ENCODE results near the gene FOXF1. TPM values are rescaled to one million over a fixed set of nuclear protein-coding genes. Genes with fewer than 3 reads are reported as not detected.

The FOXF1 gene
- total RNA-seq, 1 donor from 2014 or later: 0.33 TPM

DNA sequence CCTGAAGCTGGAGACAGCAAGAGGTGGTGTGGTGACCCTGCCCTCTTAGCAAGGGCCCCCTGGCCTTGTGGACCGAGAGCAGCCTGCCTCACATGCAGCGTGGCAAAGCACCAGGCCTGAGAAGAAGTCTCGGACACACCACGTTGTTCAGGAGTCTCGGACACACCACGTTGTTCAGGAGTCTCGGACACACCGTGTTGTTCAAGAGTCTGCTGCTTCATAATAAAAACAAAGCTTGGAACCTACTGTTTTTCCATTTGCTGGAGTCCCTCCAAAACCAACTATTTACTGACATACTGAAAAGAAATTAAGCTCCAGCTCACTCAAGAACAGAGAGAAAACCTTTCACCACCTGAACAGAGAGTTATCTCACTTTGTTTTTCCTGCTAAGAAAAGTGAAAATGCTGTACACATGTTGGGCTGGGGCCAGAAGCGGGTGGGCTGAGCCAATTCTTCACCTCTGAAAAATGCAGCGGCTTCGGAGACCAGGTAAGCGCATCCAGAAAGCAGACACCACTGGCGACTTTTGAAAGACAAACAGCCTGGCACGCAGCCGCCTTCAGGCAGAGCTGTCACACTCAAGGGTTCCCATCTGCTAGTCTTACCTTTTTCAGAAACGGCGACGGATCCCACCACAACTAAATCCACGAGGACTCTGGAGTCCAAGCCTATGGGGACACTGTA is 35.8 kb downstream of the FOXF1 start:
- H3K9me3 ChIP-seq (replicated peaks): no peaks in the 10 kb centered on the region
- TF ChIP-seq, protein P1, sequence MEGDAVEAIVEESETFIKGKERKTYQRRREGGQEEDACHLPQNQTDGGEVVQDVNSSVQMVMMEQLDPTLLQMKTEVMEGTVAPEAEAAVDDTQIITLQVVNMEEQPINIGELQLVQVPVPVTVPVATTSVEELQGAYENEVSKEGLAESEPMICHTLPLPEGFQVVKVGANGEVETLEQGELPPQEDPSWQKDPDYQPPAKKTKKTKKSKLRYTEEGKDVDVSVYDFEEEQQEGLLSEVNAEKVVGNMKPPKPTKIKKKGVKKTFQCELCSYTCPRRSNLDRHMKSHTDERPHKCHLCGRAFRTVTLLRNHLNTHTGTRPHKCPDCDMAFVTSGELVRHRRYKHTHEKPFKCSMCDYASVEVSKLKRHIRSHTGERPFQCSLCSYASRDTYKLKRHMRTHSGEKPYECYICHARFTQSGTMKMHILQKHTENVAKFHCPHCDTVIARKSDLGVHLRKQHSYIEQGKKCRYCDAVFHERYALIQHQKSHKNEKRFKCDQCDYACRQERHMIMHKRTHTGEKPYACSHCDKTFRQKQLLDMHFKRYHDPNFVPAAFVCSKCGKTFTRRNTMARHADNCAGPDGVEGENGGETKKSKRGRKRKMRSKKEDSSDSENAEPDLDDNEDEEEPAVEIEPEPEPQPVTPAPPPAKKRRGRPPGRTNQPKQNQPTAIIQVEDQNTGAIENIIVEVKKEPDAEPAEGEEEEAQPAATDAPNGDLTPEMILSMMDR (IDR thresholded peaks at IDR 0.05; ENCODE audit: borderline replicate concordance): no peak
- H3K36me3 ChIP-seq: peaks cover 80% of the 10 kb centered on the region
- DNase-seq: no peak
- no peak overlapping the region for H3K4me3 ChIP-seq
- intact Hi-C loops (cut with micrococcal nuclease): no loop called here
- H3K27ac ChIP-seq (replicated peaks): no peak overlapping the region
- H3K27me3 ChIP-seq (ENCODE audit: low read depth): no peaks in the 10 kb centered on the region
- peaks cover 23% of the 10 kb centered on the region for H3K4me1 ChIP-seq

GRCh38 chr16:86546638-86547013 is 36.3 kb downstream of the FOXF1 start:
- no peak for DNase-seq
- peaks cover 77% of the 10 kb centered on the region for H3K36me3 ChIP-seq
- no peak overlapping the region for H3K4me3 ChIP-seq
- no peak overlapping the region for H3K27ac ChIP-seq (replicated peaks)
- TF ChIP-seq, protein P1 (IDR thresholded peaks at IDR 0.05; ENCODE audit: borderline replicate concordance): no peak
- H3K9me3 ChIP-seq (replicated peaks): no peaks in the 10 kb centered on the region
- intact Hi-C loops (cut with micrococcal nuclease): no loop called here
- no peaks in the 10 kb centered on the region for H3K27me3 ChIP-seq (ENCODE audit: low read depth)
- H3K4me1 ChIP-seq: peaks cover 23% of the 10 kb centered on the region

GRCh38 chr16:86547286-86547685 is 37.0 kb downstream of the FOXF1 start:
- intact Hi-C loops (cut with micrococcal nuclease): no loop called here
- no peak for DNase-seq
- H3K27me3 ChIP-seq (ENCODE audit: low read depth): no peaks in the 10 kb centered on the region
- peaks cover 75% of the 10 kb centered on the region for H3K36me3 ChIP-seq
- H3K27ac ChIP-seq (replicated peaks): no peak overlapping the region
- H3K4me1 ChIP-seq: peaks cover 23% of the 10 kb centered on the region
- no peaks in the 10 kb centered on the region for H3K9me3 ChIP-seq (replicated peaks)
- H3K4me3 ChIP-seq: no peak overlapping the region
- TF ChIP-seq, protein P1 (IDR thresholded peaks at IDR 0.05; ENCODE audit: borderline replicate concordance): no peak

DNA sequence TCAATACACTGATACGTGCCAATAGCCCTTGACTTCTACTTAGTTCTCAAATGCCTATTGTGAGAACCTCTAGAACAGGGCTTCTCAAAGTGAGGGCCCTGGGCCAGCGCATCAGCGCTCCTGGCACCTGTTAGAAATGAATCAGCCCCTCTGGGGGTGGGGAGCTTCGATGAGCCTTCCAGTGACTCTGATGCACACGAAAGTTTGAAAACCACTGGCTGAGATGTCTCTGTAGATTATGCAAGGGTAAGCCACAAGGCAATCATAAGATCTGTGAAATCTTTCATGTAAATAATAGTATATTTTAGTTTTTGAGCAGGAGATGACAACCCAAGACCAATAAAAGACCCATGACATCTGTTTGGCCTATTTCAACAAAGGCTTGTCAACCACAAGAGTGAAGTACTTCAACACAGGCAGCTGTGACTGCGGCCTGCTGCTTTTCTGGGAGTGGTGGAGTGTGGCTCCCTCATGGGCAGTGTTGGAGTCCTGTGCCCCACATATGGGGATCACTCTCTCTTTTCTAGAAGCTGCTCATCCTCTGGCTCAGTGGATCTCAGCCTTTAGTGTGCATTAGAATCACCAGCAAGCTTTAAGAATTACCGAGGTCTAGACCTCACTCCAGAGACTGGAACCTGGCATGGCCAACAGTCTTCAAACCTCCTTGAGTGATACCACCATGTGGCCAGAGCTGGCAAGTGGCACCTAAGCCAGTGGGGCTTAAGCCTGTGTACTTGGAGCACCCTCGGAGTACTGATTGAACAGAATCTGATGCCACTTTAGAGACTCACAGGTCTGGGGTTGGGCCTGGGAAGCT is 39.0 kb downstream of the FOXF1 start:
- intact Hi-C loops (cut with micrococcal nuclease): no loop called here
- Histone ChIP-seq H3K4me1 (peaks cover 35% of the 10 kb centered on the region), H3K27me3 (ENCODE audit: low read depth) (no peaks in the 10 kb centered on the region), H3K9me3 (replicated peaks) (no peaks in the 10 kb centered on the region), H3K4me3 (no peak overlapping the region), H3K27ac (replicated peaks) (no peak overlapping the region), H3K36me3 (peaks cover 60% of the 10 kb centered on the region)
- no peak for DNase-seq
- TF ChIP-seq, protein P1 (IDR thresholded peaks at IDR 0.05; ENCODE audit: borderline replicate concordance): no peak

GRCh38 chr16:86549893-86550190 is 39.5 kb downstream of the FOXF1 start:
- TF ChIP-seq, protein P1 (IDR thresholded peaks at IDR 0.05; ENCODE audit: borderline replicate concordance): no peak
- Histone ChIP-seq H3K27ac (replicated peaks) (no peak overlapping the region), H3K27me3 (ENCODE audit: low read depth) (no peaks in the 10 kb centered on the region), H3K9me3 (replicated peaks) (no peaks in the 10 kb centered on the region), H3K36me3 (peaks cover 55% of the 10 kb centered on the region), H3K4me3 (no peak overlapping the region), H3K4me1 (peaks cover 41% of the 10 kb centered on the region)
- intact Hi-C loops (cut with micrococcal nuclease): no loop called here
- no peak for DNase-seq
